Spleen (tissue), 11 donors: ENCODE results near the gene CDH26. TPM values are rescaled to one million over a fixed set of nuclear protein-coding genes. Genes with fewer than 3 reads are reported as not detected.

Source experiments
- DNase-seq: peaks from one replicate; pipeline ENCODE4 v3.0.0-alpha.2; 2020
- H3K27ac ChIP-seq, 8 donors: fragments of 200-600 bp; sonication (generic) in 7 of 8; 1 replicate in 4 of 8; 2 replicates in 4 of 8; pipeline versions ENCODE4 v1.5.0 to v1.8.0; 2016 to 2021; ENCODE audit warnings: inconsistent platforms in 4 of 8, mild to moderate bottlenecking in 4 of 8, moderate library complexity in 1 of 8
- H3K27me3 ChIP-seq, 7 donors: fragments of 200-600 bp; sonication (generic) in 6 of 7; replicated peaks in 1 of 7; 1 replicate in 4 of 7; 2 replicates in 3 of 7; pipeline versions ENCODE4 v1.5.0 to v1.8.0; 2016 to 2021; ENCODE audit warnings: inconsistent platforms in 3 of 7, mild to moderate bottlenecking in 1 of 7
- H3K36me3 ChIP-seq, 6 donors: fragments of 200-600 bp; sonication (generic) in 5 of 6; 1 replicate in 4 of 6; 2 replicates in 2 of 6; pipeline versions ENCODE4 v1.5.0 to v1.8.0; 2016 to 2021; ENCODE audit warnings: inconsistent platforms in 2 of 6
- H3K4me1 ChIP-seq, 6 donors: fragments of 200-600 bp; sonication (generic) in 5 of 6; 1 replicate in 3 of 6; 2 replicates in 3 of 6; pipeline versions ENCODE4 v1.5.0 to v1.8.0; 2016 to 2021; ENCODE audit warnings: inconsistent platforms in 3 of 6
- H3K4me3 ChIP-seq, 8 donors: fragments of 200-600 bp; sonication (generic) in 7 of 8; 1 replicate in 4 of 8; 2 replicates in 4 of 8; pipeline versions ENCODE4 v1.5.0 to v1.8.0; 2016 to 2021; ENCODE audit warnings: inconsistent platforms in 4 of 8, mild to moderate bottlenecking in 4 of 8, moderate library complexity in 2 of 8
- H3K9me3 ChIP-seq, 8 donors: fragments of 200-600 bp; sonication (generic) in 7 of 8; 1 replicate in 4 of 8; 2 replicates in 4 of 8; pipeline versions ENCODE4 v1.5.0 to v1.8.0; 2016 to 2021; ENCODE audit warnings: inconsistent platforms in 4 of 8
- POLR2A ChIP-seq, 3 donors: fragments of 450-650 bp; IDR thresholded peaks; one replicate each; pipeline ENCODE4 v1.5.1; 2017; ENCODE audit warnings: antibody characterized with exemption in 3 of 3, mild to moderate bottlenecking in 1 of 3
- POLR2AphosphoS5 ChIP-seq, 3 donors: sonication (generic); formaldehyde crosslinking; IDR thresholded peaks; one replicate each; pipeline ENCODE4 v1.5.1; 2017; ENCODE audit warnings: antibody characterized with exemption in 3 of 3
- WGBS, 5 donors: extraction: QIAGEN DNeasy Blood & Tissue Kit in 3 of 5; methylation state at CpG; one replicate each; pipeline versions ENCODE4 v1.1.5 to v1.1.7; 2013 to 2018; 5-methylcytosine and 5-hydroxymethylcytosine counted together
- intact Hi-C: fragments of 100-400 bp; cut with DNase I; formaldehyde crosslinking; loops from one replicate; pipeline ENCODE4 v1.15.0; 2023; ENCODE audit warnings: low total_unique reads
- polyA plus RNA-seq, 3 donors: library from polyadenylated mRNA; stranded (reverse); fragments of 200-250 nt; gene quantifications; one replicate each; pipeline ENCODE4 v1.2.1, GENCODE V29; 2013
- total RNA-seq, 7 donors: library from RNA; depleted of rRNA in 3 of 7; stranded (reverse); fragments of >200 nt in 3 of 7; fragmentation: NEBNext Ultra II Directional in 4 of 7; extraction: Animal tissue kit (Norgen Biotek cat#: 25700) in 4 of 7; gene quantifications; one replicate each; pipeline versions ENCODE4 v1.1.0 to v1.2.1, GENCODE V29; 2016 to 2021
- TF ChIP-seq, protein P1 (sequence below), 11 experiments: fragments of 200-600 bp in 7 of 11; fragments of 450-650 bp in 4 of 11; sonication (generic) in 4 of 11; IDR thresholded peaks in 8 of 11; conservative IDR thresholded peaks in 3 of 11; 1 replicate in 7 of 11; 2 replicates in 4 of 11; pipeline versions ENCODE4 v1.4.0 to v1.8.0; 2016 to 2021; ENCODE audit warnings: antibody characterized with exemption in 11 of 11, inconsistent platforms in 4 of 11, mild to moderate bottlenecking in 1 of 11
- donor health status: healthy with polysubstance abuse.
- donor health status: DM: no; HTN: no; CAD: no; lungs with moderate emphysema.
- donor health status: DM: no; HTN: no; CAD: no.
- donor health status: Bipolar disorder and iron deficiency.
- donor health status: healthy.
- donor health status: DM: no; HTN: no; CAD: no.
- donor health status: DM: yes; HTN: yes; CAD: no.

CDH26 gene
- total and polyA plus RNA-seq, 10 donors = 0.70 to 6.2 (median 2.0) TPM

DNA sequence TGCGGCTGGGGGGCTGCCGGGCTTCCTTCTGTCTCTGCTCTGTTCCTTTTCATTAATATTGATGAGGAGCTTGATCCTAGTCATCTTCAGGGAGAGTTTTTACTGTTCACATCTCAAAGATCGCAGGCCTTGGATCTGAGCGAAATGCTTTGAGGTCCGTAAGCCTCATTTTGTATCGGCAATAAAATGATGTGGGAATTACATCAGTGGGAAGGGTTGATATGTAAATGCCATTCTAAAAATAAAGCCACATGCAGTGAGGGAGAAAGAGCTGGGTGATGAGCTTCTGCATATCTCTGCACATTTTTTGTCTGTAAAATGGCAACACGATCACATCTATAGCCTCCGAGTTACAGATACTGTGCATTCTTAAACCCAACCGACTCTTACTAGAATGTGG lies 24.9 kb downstream of the CDH26 start:
- Histone ChIP-seq H3K4me3 (no peak overlapping the region), H3K27me3 (no peaks in the 10 kb centered on the region), H3K27ac (no peak overlapping the region), H3K4me1 (peaks cover 0 to 20% (median 6%) of the 10 kb centered on the region in 6 donors), H3K9me3 (no peaks in the 10 kb centered on the region), H3K36me3 (no peaks in the 10 kb centered on the region)
- intact Hi-C loops = no loop called here
- 95 to 96% (median 95%) methylated on average over 9 of the region's 9 CpGs for WGBS, 5 donors
- DNase-seq = no peak
- no peak for TF ChIP-seq POLR2AphosphoS5 (IDR thresholded peaks at IDR 0.05)
- TF ChIP-seq, protein P1, sequence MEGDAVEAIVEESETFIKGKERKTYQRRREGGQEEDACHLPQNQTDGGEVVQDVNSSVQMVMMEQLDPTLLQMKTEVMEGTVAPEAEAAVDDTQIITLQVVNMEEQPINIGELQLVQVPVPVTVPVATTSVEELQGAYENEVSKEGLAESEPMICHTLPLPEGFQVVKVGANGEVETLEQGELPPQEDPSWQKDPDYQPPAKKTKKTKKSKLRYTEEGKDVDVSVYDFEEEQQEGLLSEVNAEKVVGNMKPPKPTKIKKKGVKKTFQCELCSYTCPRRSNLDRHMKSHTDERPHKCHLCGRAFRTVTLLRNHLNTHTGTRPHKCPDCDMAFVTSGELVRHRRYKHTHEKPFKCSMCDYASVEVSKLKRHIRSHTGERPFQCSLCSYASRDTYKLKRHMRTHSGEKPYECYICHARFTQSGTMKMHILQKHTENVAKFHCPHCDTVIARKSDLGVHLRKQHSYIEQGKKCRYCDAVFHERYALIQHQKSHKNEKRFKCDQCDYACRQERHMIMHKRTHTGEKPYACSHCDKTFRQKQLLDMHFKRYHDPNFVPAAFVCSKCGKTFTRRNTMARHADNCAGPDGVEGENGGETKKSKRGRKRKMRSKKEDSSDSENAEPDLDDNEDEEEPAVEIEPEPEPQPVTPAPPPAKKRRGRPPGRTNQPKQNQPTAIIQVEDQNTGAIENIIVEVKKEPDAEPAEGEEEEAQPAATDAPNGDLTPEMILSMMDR (IDR thresholded peaks at IDR 0.05 in 8 of 11, conservative IDR thresholded peaks at IDR 0.05 in 3 of 11) = no peak
- no peak for TF ChIP-seq POLR2A (IDR thresholded peaks at IDR 0.05)

DNA sequence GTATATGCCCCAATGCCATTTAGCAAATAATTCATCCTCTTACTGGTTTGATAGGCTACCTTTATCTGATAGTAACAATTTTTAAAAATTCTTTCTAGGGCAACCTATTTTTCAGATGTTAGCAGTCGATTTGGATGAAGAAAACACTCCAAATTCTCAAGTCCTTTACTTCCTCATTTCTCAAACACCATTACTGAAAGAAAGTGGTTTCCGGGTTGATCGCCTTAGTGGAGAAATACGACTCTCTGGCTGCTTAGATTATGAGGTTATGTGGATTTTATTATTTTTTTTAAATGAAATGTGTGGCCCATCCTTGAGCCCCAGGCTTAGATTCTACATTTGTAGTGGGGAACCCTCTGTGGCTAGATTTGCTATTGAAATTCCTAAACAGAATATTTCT lies 26.3 kb downstream of the CDH26 start:
- 22 to 50% (median 39%) methylated on average over 4 of the region's 4 CpGs for WGBS, 5 donors
- TF ChIP-seq, protein P1 (IDR thresholded peaks at IDR 0.05 in 8 of 11, conservative IDR thresholded peaks at IDR 0.05 in 3 of 11) = no peak
- TF ChIP-seq POLR2AphosphoS5 (IDR thresholded peaks at IDR 0.05) = no peak

DNA sequence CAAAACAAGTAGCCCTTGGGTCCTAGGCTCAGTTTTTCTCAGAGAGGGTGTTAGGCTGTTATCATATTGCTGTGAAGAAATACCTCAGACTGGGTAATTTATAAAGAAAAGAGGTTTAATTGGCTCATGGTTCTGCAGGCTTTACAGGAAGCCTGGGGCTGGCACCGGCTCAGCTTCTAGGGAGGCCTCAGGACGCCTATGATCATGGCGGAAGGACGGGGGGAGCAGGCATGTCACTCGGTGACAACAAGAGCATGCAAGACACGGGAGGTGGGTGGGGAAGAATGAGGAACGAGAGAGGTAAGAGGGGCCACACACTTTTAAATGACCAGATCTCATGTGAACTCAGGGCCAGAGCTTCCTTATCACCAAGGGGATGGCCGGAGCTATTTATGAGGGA lies 26.9 kb downstream of the CDH26 start:
- WGBS, 5 donors = 48 to 74% (median 61%) methylated on average over 8 of the region's 8 CpGs
- TF ChIP-seq, protein P1 (IDR thresholded peaks at IDR 0.05 in 8 of 11, conservative IDR thresholded peaks at IDR 0.05 in 3 of 11) = no peak
- no peak for TF ChIP-seq POLR2AphosphoS5 (IDR thresholded peaks at IDR 0.05)
- peak overlapping the region in 6 of 8 donors; percentile 14 to 84 (median 74) for H3K27ac ChIP-seq
- H3K4me1 ChIP-seq = peaks cover 0 to 24% (median 6%) of the 10 kb centered on the region in 6 donors
- intact Hi-C loops = no loop called here
- H3K4me3 ChIP-seq = peak overlapping the region in 1 of 8 donors; percentile 26
- no peaks in the 10 kb centered on the region for H3K9me3 ChIP-seq
- no peaks in the 10 kb centered on the region for H3K36me3 ChIP-seq
- H3K27me3 ChIP-seq = no peaks in the 10 kb centered on the region
- no peak for DNase-seq

More for the DNA sequence above, 26.3 kb downstream of the CDH26 start:
- peak overlapping the region in 1 of 8 donors; percentile 26 for H3K4me3 ChIP-seq
- no peaks in the 10 kb centered on the region for H3K27me3 ChIP-seq
- no peak for DNase-seq
- peak overlapping the region in 6 of 8 donors; percentile 14 to 84 (median 74) for H3K27ac ChIP-seq
- no peaks in the 10 kb centered on the region for H3K36me3 ChIP-seq
- H3K9me3 ChIP-seq = no peaks in the 10 kb centered on the region
- intact Hi-C loops = no loop called here
- peaks cover 0 to 24% (median 6%) of the 10 kb centered on the region in 6 donors for H3K4me1 ChIP-seq

DNA sequence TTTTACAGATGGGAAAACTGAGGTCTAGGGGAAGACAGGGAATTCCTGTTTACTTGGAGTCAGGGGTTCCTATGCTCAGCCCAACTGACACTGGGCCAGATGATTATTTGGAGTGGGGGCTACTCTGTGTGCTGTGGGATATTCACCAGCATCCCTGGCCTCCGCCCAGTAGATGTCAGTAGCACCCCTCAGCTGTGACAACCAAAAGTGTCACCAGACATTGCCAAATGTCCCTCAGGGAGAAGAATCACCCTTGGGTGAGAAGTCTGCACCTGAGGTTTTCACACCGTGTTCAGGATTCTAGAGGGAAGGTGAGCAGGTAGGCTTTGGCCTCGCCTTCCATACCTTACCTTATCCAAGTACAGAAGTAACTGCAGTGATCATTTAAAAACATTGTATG lies 27.6 kb downstream of the CDH26 start:
- 79 to 93% (median 90%) methylated on average over 3 of the region's 3 CpGs for WGBS, 5 donors
- no peak overlapping the region for H3K4me3 ChIP-seq
- TF ChIP-seq, protein P1 (IDR thresholded peaks at IDR 0.05 in 8 of 11, conservative IDR thresholded peaks at IDR 0.05 in 3 of 11) = peak in 2 of 11 experiments; percentile 16 to 23
- no peak for TF ChIP-seq POLR2AphosphoS5 (IDR thresholded peaks at IDR 0.05)
- H3K4me1 ChIP-seq = peaks cover 0 to 24% (median 6%) of the 10 kb centered on the region in 6 donors
- H3K27me3 ChIP-seq = no peaks in the 10 kb centered on the region
- intact Hi-C loops = no loop called here
- DNase-seq = no peak
- H3K27ac ChIP-seq = peak overlapping the region in 3 of 8 donors; percentile 73 to 84 (median 77)
- H3K9me3 ChIP-seq = no peaks in the 10 kb centered on the region
- H3K36me3 ChIP-seq = no peaks in the 10 kb centered on the region
